ENCODE results near the gene PGAM5. TPM values are rescaled to one million over a fixed set of nuclear protein-coding genes. Genes with fewer than 3 reads are reported as not detected.

Gene PGAM5
- total and polyA plus RNA-seq, 9 of the 15 experiments (the other 6 are each of a cell fraction or from before 2014, with no cell fraction given): 7.4 to 121 (median 69.5) TPM

DNA sequence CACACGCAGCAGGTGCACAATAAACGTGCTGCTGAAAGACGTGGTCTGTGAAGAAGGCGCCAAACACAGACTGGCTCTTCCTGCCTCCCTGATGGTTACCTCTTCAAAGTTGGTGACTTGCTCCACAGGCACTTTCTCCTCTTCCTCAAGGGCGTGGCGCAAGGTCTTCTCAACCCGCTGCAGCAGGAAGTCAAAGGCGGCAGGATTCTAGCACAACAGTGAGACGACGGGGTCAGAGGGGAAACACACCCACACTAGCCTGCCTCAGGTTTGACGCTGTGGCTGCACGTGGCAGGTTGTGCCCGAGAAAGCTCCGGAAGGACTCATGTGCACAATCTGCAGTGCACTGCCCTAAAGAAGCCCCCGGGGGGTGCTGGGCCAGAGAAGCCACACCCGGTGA is 38.5 kb upstream of the PGAM5 start:
- TF ChIP-seq POLR2G (IDR thresholded peaks at IDR 0.05; ENCODE audit: low read depth, low read length) (peak; percentile 36; the same call in 1 of the 2 replicates), ZNF79 (CRISPR knock-in tag; IDR thresholded peaks at IDR 0.05; ENCODE audit: low read depth) (no peak)
- FAIRE-seq: no peak
- in situ Hi-C loops (cut with MboI): no loop called here
- Histone ChIP-seq H3K27me3 (ENCODE audit: control insufficient read depth in 2 of 2, insufficient read depth in 2 of 2, low read length in 2 of 2) (no peaks in the 10 kb centered on the region), H2AFZ (ENCODE audit: low read depth, low read length) (no peak overlapping the region), H3K4me1 (replicated peaks in 1 of 2; ENCODE audit: control insufficient read depth in 2 of 2, insufficient read depth in 2 of 2, low read length in 2 of 2) (no peaks in the 10 kb centered on the region), H3K4me2 (ENCODE audit: insufficient read depth, low read length) (no peak overlapping the region), H3K9ac (ENCODE audit: insufficient read depth in 1 of 2, low read depth in 2 of 2, low read length in 2 of 2) (peak overlapping the region in 1 of 2 experiments; percentile 28; a peak in 2 of 4 replicates), H3K79me2 (ENCODE audit: control insufficient read depth, insufficient read depth, low read length) (no peaks in the 10 kb centered on the region), H3K9me3 (replicated peaks; ENCODE audit: control insufficient read depth, insufficient read depth, low read depth, low read length) (no peaks in the 10 kb centered on the region), H4K20me1 (replicated peaks; ENCODE audit: control insufficient read depth, insufficient read depth, low read length) (no peaks in the 10 kb centered on the region; the same call in 1 of the 2 replicates), H3K9me1 (ENCODE audit: control insufficient read depth, insufficient read depth, low read length) (no peaks in the 10 kb centered on the region), H3K27ac (ENCODE audit: extremely low read depth, low read depth, low read length) (no peak overlapping the region), H3K36me3 (ENCODE audit: control insufficient read depth, insufficient read depth, low read length) (peaks cover 90% of the 10 kb centered on the region), H3K4me3 (no peak overlapping the region)
- DNase-seq (ENCODE audit: extremely low read depth in 1 of 4, low spot score in 3 of 4): no peak
- CTCF ChIA-PET (ENCODE audit: low intra/inter-chr PET ratio): no interaction called here
- ATAC-seq: peak; percentile 20; the same call in 2 of the 3 replicates
- BruUV-seq (replicated peaks): no TSS peak
- intact Hi-C loops (cut with micrococcal nuclease): no loop called here
- POLR2A ChIA-PET: no interaction called here
- 94% methylated on average over 16 of the region's 16 CpGs for WGBS (ENCODE audit: insufficient coverage, low coverage, missing lambda C conversion rate)

DNA sequence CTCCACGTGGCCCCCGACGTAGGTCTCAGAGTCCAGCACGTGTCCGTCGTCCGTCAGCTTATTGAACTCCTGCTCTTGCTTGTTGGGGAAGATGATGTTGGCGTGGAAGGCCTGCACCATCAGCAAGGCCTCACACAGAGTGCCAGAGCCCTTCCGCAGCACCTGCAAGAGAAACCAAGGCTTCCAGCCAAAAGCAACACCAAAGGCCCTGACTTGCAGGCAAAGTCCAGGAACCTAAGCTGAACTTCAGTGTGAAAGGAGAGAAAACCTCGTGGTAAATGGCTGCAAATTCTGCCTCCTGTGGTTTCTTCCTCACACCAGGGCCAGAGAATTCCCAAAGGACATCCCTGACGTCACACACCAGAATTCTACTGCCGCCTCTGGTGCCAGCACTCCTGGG is 38.0 kb upstream of the PGAM5 start:
- whole genome bisulfite sequencing (ENCODE audit: insufficient coverage, low coverage, missing lambda C conversion rate): 96% methylated on average over 9 of the region's 12 CpGs
- Histone ChIP-seq H3K27ac (ENCODE audit: extremely low read depth, low read depth, low read length) (no peak overlapping the region), H3K4me1 (replicated peaks in 1 of 2; ENCODE audit: control insufficient read depth in 2 of 2, insufficient read depth in 2 of 2, low read length in 2 of 2) (no peaks in the 10 kb centered on the region), H3K9me1 (ENCODE audit: control insufficient read depth, insufficient read depth, low read length) (no peaks in the 10 kb centered on the region), H3K79me2 (ENCODE audit: control insufficient read depth, insufficient read depth, low read length) (no peaks in the 10 kb centered on the region), H3K27me3 (ENCODE audit: control insufficient read depth in 2 of 2, insufficient read depth in 2 of 2, low read length in 2 of 2) (no peaks in the 10 kb centered on the region), H3K9ac (ENCODE audit: insufficient read depth in 1 of 2, low read depth in 2 of 2, low read length in 2 of 2) (no peak overlapping the region), H4K20me1 (replicated peaks; ENCODE audit: control insufficient read depth, insufficient read depth, low read length) (no peaks in the 10 kb centered on the region; the same call in 1 of the 2 replicates), H3K4me3 (no peak overlapping the region), H3K36me3 (ENCODE audit: control insufficient read depth, insufficient read depth, low read length) (peaks cover 90% of the 10 kb centered on the region), H3K9me3 (replicated peaks; ENCODE audit: control insufficient read depth, insufficient read depth, low read depth, low read length) (no peaks in the 10 kb centered on the region), H3K4me2 (ENCODE audit: insufficient read depth, low read length) (no peak overlapping the region), H2AFZ (ENCODE audit: low read depth, low read length) (no peak overlapping the region)
- CTCF ChIA-PET (ENCODE audit: low intra/inter-chr PET ratio): no interaction called here
- no peak for ATAC-seq
- in situ Hi-C loops (cut with MboI) (no loop called here), intact Hi-C loops (cut with micrococcal nuclease) (no loop called here)
- BruUV-seq (replicated peaks): no TSS peak
- FAIRE-seq: no peak
- POLR2A ChIA-PET: no interaction called here
- DNase-seq (ENCODE audit: extremely low read depth in 1 of 4, low spot score in 3 of 4): no peak
- TF ChIP-seq PCBP2 (IDR thresholded peaks at IDR 0.05; ENCODE audit: low read depth, low read length, poor library complexity, severe bottlenecking) (no peak), RHOXF2B (CRISPR knock-in tag; conservative IDR thresholded peaks at IDR 0.05) (no peak), DMBX1 (CRISPR knock-in tag; IDR thresholded peaks at IDR 0.05; ENCODE audit: borderline replicate concordance) (no peak), EZH2 (IDR thresholded peaks at IDR 0.05; ENCODE audit: borderline replicate concordance, low read depth, low read length) (no peak), HSF4 (CRISPR knock-in tag; IDR thresholded peaks at IDR 0.05; ENCODE audit: borderline replicate concordance) (no peak), SRSF9 (IDR thresholded peaks at IDR 0.05; ENCODE audit: borderline replicate concordance, low read depth, low read length) (no peak), BRCA1 (IDR thresholded peaks at IDR 0.05) (no peak), BRCA1 (CRISPR knock-in tag; IDR thresholded peaks at IDR 0.05) (no peak), FUS (optimal IDR thresholded peaks at IDR 0.05; ENCODE audit: low read depth, low read length) (no peak), NEUROD1 (IDR thresholded peaks at IDR 0.05; ENCODE audit: borderline replicate concordance, low read depth, low read length, partially characterized antibody) (no peak), ZBTB2 (IDR thresholded peaks at IDR 0.05) (no peak), L3MBTL2 (IDR thresholded peaks at IDR 0.05) (no peak), ZNF140 (CRISPR knock-in tag; IDR thresholded peaks at IDR 0.05) (no peak), PRMT5 (CRISPR knock-in tag; IDR thresholded peaks at IDR 0.05) (no peak)
